SK-N-SH treated with all-trans-retinoic acid at 6 μM for 48 hours (cell line): ENCODE measurements around the gene ANKS6.

Experiments
- ATAC-seq: fragments of 200-7000 bp; cut with Tn5 transposase; 3 replicates; pipeline ENCODE4 v1.9.1; 2020; ENCODE audit warnings: mild to moderate bottlenecking, moderate library complexity
- ARNTL ChIP-seq: fragments of 450-650 bp; formaldehyde crosslinking; IDR thresholded peaks from 2 replicates; pipeline ENCODE4 v1.5.0; 2020; ENCODE audit warnings: low read depth, mild to moderate bottlenecking, moderate library complexity, borderline replicate concordance
- CSDC2 ChIP-seq: fragments of 250-450 bp; sonication (Bioruptor Pico); IDR thresholded peaks from 2 replicates; pipeline ENCODE4 v1.5.0; 2020; ENCODE audit warnings: mild to moderate bottlenecking, moderate library complexity
- CSRNP3 ChIP-seq: fragments of 250-450 bp; sonication (Bioruptor Pico); IDR thresholded peaks from 2 replicates; pipeline ENCODE4 v1.5.1; 2021; ENCODE audit warnings: mild to moderate bottlenecking, moderate library complexity
- ESRRG ChIP-seq: fragments of 250-450 bp; sonication (Bioruptor Pico); IDR thresholded peaks from 2 replicates; pipeline ENCODE4 v1.6.1; 2021; ENCODE audit warnings: mild to moderate bottlenecking
- GLIS3 ChIP-seq: fragments of 250-450 bp; sonication (Bioruptor Pico); IDR thresholded peaks from 2 replicates; pipeline ENCODE4 v1.5.0; 2020; ENCODE audit warnings: mild to moderate bottlenecking, moderate library complexity
- ISL1 ChIP-seq: fragments of 250-450 bp; sonication (Bioruptor Pico); IDR thresholded peaks from 2 replicates; pipeline ENCODE4 v2.1.2; 2022; ENCODE audit warnings: mild to moderate bottlenecking, moderate library complexity
- OSR1 ChIP-seq: fragments of 250-450 bp; sonication (Bioruptor Pico); IDR thresholded peaks from 2 replicates; pipeline ENCODE4 v1.8.0; 2022; ENCODE audit warnings: moderate library complexity, mild to moderate bottlenecking, inconsistent platforms
- POU6F1 ChIP-seq: fragments of 250-450 bp; sonication (Bioruptor Pico); IDR thresholded peaks from 2 replicates; pipeline ENCODE4 v1.8.0; 2021; ENCODE audit warnings: low read depth, mild to moderate bottlenecking, moderate library complexity, borderline replicate concordance
- PPARA ChIP-seq: fragments of 250-450 bp; sonication (Bioruptor Pico); IDR thresholded peaks from 2 replicates; pipeline ENCODE4 v1.5.0; 2020; ENCODE audit warnings: mild to moderate bottlenecking, borderline replicate concordance
- RARB ChIP-seq: fragments of 250-450 bp; sonication (Bioruptor Pico); IDR thresholded peaks from 2 replicates; pipeline ENCODE4 v1.8.0; 2021; ENCODE audit warnings: mild to moderate bottlenecking, moderate library complexity
- SNAI2 ChIP-seq: fragments of 250-450 bp; sonication (Bioruptor Pico); IDR thresholded peaks from 2 replicates; pipeline ENCODE4 v1.5.0; 2020; ENCODE audit warnings: mild to moderate bottlenecking, moderate library complexity
- TCF4 ChIP-seq: fragments of 250-450 bp; sonication (Bioruptor Pico); IDR thresholded peaks from 2 replicates; pipeline ENCODE4 v1.8.0; 2021; ENCODE audit warnings: mild to moderate bottlenecking, moderate library complexity, borderline replicate concordance
- TOX ChIP-seq: fragments of 250-450 bp; sonication (Bioruptor Pico); IDR thresholded peaks from 2 replicates; pipeline ENCODE4 v1.8.0; 2021; ENCODE audit warnings: mild to moderate bottlenecking, moderate library complexity, borderline replicate concordance
- TSHZ2 ChIP-seq: fragments of 250-450 bp; sonication (Bioruptor Pico); IDR thresholded peaks from 2 replicates; pipeline ENCODE4 v1.5.0; 2020; ENCODE audit warnings: mild to moderate bottlenecking, moderate library complexity
- ZC3H10 ChIP-seq: fragments of 250-450 bp; sonication (Bioruptor Pico); IDR thresholded peaks from 2 replicates; pipeline ENCODE4 v1.5.1; 2021; ENCODE audit warnings: mild to moderate bottlenecking, moderate library complexity
- ZFP3 ChIP-seq: fragments of 250-450 bp; sonication (Bioruptor Pico); IDR thresholded peaks from 2 replicates; pipeline ENCODE4 v1.5.0; 2020; ENCODE audit warnings: mild to moderate bottlenecking, moderate library complexity
- ZFP30 ChIP-seq: fragments of 450-650 bp; formaldehyde crosslinking; IDR thresholded peaks from 2 replicates; pipeline ENCODE4 v1.5.0; 2022; ENCODE audit warnings: mild to moderate bottlenecking, moderate library complexity
- ZNF565 ChIP-seq: fragments of 450-650 bp; formaldehyde crosslinking; conservative IDR thresholded peaks from 2 replicates; pipeline ENCODE4 v1.5.0; 2020; ENCODE audit warnings: low read depth, mild to moderate bottlenecking, moderate library complexity
- ZNF70 ChIP-seq: fragments of 450-650 bp; formaldehyde crosslinking; IDR thresholded peaks from 2 replicates; pipeline ENCODE4 v1.5.0; 2020; ENCODE audit warnings: mild to moderate bottlenecking, moderate library complexity
- ZNF8 ChIP-seq: fragments of 450-650 bp; formaldehyde crosslinking; IDR thresholded peaks from 2 replicates; pipeline ENCODE4 v1.5.0; 2020; ENCODE audit warnings: mild to moderate bottlenecking, moderate library complexity

ANKS6 gene

GRCh38 chr9:98830554-98830953 is 34.2 kb upstream of the ANKS6 start (continued):
- TF ChIP-seq TSHZ2 (CRISPR knock-in tag) (no peak), ZFP30 (CRISPR knock-in tag) (no peak), ZNF565 (CRISPR knock-in tag) (no peak)

- no peak for ATAC-seq
- TF ChIP-seq CSRNP3 (CRISPR knock-in tag): no peak
- no peak for TF ChIP-seq ZNF565 (CRISPR knock-in tag)
- no peak for TF ChIP-seq POU6F1 (CRISPR knock-in tag)
- TF ChIP-seq TSHZ2 (CRISPR knock-in tag): no peak
- no peak for TF ChIP-seq TCF4 (CRISPR knock-in tag)
- TF ChIP-seq RARB (CRISPR knock-in tag): no peak
- no peak for TF ChIP-seq PPARA (CRISPR knock-in tag)
- TF ChIP-seq ARNTL (CRISPR knock-in tag): no peak
- no peak for TF ChIP-seq ZFP3 (CRISPR knock-in tag)
- no peak for TF ChIP-seq ZFP30 (CRISPR knock-in tag)
- TF ChIP-seq ZNF70 (CRISPR knock-in tag): no peak
Observed at GRCh38 chr9:98829766-98830165, 33.4 kb upstream of the ANKS6 start.

GRCh38 chr9:98826716-98827115 is 30.4 kb upstream of the ANKS6 start:
- ATAC-seq: no peak
- TF ChIP-seq ZNF70 (CRISPR knock-in tag) (no peak), TOX (CRISPR knock-in tag) (no peak), ZFP3 (CRISPR knock-in tag) (no peak), OSR1 (CRISPR knock-in tag) (no peak), ZNF565 (CRISPR knock-in tag) (no peak), POU6F1 (CRISPR knock-in tag) (no peak), ZFP30 (CRISPR knock-in tag) (no peak), SNAI2 (no peak), GLIS3 (no peak), ZNF8 (CRISPR knock-in tag) (no peak), CSDC2 (CRISPR knock-in tag) (no peak), ARNTL (CRISPR knock-in tag) (no peak), ZC3H10 (CRISPR knock-in tag) (no peak), CSRNP3 (CRISPR knock-in tag) (no peak), TCF4 (CRISPR knock-in tag) (no peak), ESRRG (CRISPR knock-in tag) (no peak), ISL1 (no peak), TSHZ2 (CRISPR knock-in tag) (no peak), RARB (CRISPR knock-in tag) (no peak)
